Esophagus squamous epithelium (tissue), 4 donors: ENCODE data around the gene UBE2Q1.

Source experiments
- CTCF ChIP-seq, 6 experiments: fragments of 450-650 bp in 4 of 6; fragments of 200-600 bp in 2 of 6; sonication (generic) in 2 of 6; IDR thresholded peaks; one replicate each; pipeline ENCODE4 v1.5.1; 2016 to 2019; ENCODE audit warnings: antibody characterized with exemption in 6 of 6, mild to moderate bottlenecking in 4 of 6, moderate library complexity in 4 of 6
- POLR2A ChIP-seq, 4 donors: fragments of 450-650 bp; IDR thresholded peaks; one replicate each; pipeline ENCODE4 v1.6.1; 2017; ENCODE audit warnings: antibody characterized with exemption in 4 of 4, mild to moderate bottlenecking in 4 of 4, moderate library complexity in 3 of 4

- TF ChIP-seq POLR2A (IDR thresholded peaks at IDR 0.05) (no peak), CTCF (IDR thresholded peaks at IDR 0.05) (no peak)
Measured at GRCh38 chr1:154520333-154520732, 38.1 kb downstream of the UBE2Q1 start.
